ENCODE results near the gene CD3E. TPM values are rescaled to one million over a fixed set of nuclear protein-coding genes. Genes with fewer than 3 reads are reported as not detected.

CD3E gene
- polyA plus RNA-seq, 10 donors: 0.20 to 26.8 (median 0.59) TPM

DNA sequence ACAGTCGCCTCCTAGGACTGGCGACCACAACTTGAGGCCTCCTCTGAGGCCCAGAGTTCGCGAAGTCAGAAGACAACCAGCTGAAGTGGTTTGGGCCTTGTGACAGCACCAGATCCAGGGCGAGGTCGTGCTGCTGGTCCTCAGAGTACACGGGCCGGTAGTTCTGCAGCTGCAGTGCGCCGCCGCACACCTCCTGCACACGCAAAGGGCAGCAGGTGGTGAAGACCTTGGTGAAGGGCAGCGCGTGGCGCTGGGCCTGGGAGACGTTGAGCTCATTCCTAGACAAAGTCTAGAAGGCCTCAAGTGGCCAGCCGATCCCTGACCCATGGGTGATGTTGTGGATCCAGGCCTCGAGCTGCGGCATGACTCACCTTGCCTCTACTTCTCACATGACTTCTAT lies 18.2 kb downstream of the CD3E start:
- DNase-seq: no peak

DNA sequence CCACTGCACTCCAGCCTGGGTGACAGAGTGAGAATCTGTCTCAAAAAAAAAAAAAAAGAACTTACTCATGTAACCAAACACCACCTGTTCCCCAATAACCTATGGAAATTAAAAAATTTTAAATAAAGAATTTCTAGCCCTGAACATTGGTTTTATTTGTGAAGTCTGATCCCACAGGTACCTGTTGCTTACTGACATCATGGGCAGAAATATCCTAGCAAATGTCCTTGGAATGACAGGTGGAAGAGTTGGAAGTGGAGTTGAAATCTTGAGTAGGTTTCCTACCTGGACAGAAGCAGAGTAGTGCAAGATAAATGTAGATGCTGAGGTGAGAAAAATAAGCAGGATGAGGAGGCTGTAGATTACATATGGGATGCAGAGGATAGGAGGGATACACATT lies 20.8 kb downstream of the CD3E start:
- DNase-seq: no peak

DNA sequence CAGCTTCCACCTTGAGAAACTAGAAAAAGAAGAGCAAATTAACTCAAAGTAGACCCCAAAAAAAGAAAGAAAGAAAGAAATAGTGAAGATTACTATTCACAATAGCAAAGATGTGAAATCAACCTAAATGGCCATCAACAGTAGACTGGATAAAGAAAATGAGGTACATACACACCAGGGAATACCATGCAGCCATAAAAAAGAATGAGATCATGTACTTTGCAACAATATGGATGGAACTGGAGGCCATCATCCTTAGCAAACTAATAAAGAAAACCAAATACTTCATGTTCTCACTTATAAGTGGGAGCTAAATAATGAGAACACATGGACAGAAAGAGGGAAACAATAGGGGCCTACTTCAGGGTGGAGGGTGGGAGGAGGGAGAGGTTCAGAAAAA lies 24.2 kb downstream of the CD3E start:
- no peak for DNase-seq

DNA sequence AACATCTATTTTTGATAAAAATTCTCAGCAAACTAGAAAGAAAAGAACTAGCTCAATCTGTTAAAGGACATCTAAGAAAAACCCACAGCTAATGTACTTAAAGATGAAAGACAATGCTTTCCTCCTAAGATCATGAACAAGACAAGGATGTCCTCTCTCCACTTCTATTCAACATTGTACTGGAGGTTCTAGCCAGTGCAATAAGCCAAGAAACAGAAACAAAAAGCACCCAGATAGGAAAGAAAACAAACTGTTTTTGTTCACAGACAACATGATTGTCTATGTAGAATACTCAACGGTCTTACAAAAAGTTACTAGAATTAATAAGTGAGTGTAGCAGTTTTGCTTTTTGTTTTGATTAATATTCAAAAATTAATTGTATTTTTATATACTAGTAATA lies 30.2 kb downstream of the CD3E start:
- no peak for DNase-seq

DNA sequence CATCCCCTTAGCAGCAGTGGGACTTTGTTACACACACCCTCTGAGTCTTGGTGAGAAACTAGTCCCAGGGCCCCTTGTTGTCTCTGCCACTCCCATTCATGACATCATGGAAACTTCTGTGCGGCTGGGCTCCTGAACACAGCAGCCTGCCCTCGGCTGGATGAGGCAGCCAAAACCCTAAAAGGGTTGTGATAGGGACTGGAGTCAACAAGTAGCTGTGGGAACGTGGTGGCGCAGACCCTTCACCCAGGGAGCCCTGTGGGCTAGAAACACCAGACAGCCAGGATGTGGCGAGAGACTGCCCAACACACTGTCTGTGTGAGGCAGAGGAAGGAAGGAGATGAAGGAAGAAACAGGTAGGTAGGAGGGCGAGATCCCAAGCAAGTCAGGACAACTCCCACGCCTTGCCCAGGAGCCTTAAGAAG lies 34.1 kb downstream of the CD3E start:
- peak in 1 of 3 donors; percentile 19 for DNase-seq

DNA sequence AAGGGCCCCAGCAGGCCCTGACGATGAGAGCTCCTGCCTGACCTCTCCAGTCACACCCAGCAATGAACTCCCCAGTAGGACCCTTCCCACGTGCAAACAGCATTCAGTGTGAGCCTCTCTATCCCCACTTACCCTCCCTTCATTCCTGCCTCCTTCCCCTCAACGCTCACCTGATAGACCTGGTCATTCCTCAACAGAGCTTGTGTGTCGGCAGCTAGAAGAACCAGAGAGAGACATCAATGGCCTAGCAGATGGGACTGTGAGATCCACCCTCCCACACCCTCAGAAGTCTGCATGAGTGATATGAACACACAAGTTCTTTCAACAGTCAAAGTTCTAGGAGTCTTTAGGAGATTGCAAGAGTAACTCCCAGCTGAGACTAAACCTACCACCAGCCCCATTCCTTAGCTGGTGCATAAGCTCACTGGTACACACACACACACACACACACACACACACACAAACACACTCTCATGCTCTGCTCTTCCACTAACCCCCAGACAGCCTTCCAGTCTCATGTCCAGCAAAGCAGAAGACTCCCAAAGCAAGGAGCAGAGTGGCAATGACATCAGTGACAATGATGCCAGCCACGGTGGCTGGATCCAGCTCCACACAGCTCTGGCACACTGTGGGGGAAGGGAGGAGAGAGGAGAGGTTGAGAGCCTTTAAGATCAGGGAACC lies 34.9 kb downstream of the CD3E start:
- DNase-seq: no peak

DNA sequence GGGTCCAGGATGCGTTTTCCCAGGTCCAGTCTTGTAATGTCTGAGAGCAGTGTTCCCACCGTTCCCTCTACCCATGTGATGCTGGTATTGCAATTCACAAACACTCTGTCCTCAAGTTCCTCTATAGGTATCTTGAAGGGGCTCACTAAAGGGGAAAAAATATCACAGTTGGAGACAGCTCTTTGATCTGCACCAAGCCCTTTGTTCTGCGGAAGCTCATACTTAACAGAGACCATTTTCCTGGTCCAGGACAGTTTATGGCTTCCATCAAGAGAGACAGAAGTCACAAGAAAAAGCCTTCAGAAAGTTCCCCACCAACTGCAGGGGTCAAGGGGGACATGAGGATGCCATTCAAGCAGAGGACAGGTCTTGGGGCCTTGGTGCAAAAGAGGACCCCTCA lies 35.9 kb downstream of the CD3E start:
- no peak for DNase-seq

DNA sequence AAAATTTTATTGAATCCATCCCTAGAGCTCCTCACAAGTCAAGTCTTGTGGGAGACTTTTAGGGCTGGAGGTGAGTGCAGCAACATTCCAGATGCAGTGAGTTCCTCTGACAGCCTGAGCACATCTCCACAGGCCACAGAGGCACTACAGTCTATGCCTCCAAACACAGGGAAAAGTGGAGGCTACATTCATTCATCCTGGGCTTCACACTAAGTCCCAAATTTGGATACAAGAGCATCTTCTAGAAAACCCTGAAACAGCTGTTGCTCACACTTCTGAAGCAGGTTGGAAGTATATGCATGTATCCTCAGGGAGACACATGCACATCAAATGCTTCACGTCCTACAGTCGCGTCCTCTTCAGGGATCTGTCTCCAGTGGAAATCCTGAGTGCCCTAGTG lies 36.7 kb downstream of the CD3E start:
- no peak for DNase-seq

DNA sequence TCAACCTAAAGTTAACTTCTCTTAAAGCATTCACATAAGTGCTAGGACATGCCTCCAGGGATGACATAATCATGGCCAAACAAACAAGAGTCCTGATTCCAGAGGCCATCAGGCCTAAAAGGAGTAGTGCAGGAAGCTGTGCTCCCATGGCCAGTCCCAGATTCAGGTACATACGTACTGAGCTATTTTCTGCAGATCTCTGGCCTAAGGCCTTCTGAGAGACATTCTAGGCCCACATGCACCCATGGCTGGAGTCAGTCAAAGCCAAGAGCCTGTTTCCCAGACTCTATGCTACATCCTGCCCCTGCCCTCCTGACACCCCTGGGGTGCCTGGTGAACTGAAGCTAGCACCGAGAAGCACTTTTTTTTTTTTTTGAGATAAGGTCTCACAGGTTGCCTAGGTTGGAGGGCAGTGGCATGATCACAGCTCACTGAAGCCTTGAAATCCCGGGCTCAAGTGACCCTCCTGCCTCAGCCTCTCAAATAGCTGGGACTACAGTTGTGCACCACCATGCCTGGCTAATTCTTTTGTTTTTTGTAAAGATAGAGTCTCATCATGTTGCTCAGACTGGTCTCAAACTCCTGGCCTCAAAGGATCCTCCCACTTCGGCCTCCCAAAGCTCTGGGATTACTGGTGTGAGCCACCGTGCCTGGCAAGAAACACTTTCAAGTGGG lies 37.4 kb downstream of the CD3E start:
- no peak for DNase-seq

DNA sequence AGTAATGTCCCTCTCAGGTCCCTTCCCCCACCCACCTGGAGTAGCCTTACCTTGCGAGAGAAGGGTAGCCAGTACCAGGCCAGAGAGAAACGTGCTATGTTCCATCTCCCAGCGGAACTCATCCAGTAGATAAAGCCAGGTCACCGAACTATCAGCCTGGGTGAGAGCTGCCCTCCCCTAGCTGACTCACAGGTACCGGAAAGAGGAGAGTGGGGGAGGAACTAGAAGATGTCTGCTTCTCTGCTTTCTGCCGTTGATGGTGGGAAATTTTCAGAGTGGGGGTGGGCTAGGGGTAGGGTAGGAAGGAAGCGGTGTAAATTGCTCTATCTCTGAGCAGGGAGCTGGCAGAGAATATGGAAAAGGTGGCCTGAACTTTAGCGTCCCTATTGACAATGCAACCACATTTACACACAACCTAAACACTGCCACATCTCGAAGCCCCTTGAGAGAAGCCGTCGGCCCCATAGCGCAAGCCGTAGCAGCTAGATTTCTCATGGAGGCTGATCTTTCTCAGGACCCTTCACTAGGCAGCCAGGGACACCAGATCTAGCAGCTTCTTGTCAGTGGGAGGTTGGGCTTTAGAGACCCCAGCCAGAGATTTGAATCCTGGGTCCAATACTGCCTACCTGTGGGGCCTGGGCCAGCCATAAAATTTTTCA lies 38.1 kb downstream of the CD3E start, which contains the start of gene CD3D:
Gene CD3D (minus strand): TSS at position 203 of the 659 bp plus-strand sequence. CDS start 98 bp downstream, at position 105.
- no peak for DNase-seq

DNA sequence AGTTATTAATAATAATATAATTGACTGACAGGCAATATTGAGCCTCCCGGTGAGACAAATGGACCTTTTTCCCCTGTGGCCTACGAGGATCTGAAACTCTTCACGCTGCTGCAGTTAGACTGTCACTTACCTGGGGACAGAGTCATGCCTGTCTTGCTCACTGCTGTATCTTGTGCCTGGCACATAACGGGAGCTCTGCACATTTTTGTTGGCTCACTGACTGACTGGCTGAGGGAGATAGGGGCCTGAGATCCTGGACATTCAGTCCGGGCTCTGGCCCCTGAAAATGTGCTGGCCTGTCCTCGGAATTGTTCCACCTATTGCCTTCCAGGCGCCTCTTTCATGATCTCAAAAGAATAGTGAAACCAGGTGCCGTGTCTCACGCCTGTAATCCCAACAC lies 38.7 kb downstream of the CD3E start:
- DNase-seq: no peak

DNA sequence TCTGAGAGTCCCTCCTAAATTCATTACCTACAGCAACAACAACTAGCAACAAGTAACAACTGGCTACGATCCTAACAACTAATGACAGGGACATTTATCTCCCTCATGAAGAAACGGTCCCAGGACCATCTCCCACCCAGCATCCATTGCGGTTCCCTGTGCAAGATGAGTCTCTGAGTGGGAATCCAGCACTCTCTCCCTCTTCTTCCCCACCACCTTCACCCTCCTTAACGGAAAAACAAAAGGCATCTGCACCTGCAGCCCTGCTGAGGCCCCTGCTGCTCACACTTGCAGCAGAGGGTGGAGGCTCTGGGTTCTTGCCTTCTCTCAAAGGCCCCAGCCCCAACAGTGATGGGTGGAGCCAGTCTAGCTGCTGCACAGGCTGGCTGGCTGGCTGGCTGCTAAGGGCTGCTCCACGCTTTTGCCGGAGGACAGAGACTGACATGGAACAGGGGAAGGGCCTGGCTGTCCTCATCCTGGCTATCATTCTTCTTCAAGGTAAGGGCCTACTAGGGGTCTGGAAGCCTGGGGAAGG lies 39.5 kb downstream of the CD3E start, which contains the start of gene CD3G:
Gene CD3G (plus strand): TSS at position 364 of the 535 bp plus-strand sequence. CDS start 80 bp downstream, at position 444.
- no peak for DNase-seq

DNA sequence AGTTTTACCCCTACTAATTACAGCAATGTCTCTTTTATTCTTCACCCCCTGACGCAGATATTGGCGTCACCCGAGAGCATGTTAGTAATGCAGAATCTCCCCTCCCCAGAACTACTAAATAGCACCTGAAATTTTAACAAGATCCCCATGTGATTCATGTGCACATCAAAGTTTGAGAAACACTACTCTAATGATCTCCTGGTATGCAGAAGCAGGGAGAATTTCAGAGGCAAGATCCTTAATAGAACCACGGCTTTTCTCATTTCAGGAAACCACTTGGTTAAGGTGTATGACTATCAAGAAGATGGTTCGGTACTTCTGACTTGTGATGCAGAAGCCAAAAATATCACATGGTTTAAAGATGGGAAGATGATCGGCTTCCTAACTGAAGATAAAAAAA lies 44.9 kb downstream of the CD3E start:
- DNase-seq: no peak

DNA sequence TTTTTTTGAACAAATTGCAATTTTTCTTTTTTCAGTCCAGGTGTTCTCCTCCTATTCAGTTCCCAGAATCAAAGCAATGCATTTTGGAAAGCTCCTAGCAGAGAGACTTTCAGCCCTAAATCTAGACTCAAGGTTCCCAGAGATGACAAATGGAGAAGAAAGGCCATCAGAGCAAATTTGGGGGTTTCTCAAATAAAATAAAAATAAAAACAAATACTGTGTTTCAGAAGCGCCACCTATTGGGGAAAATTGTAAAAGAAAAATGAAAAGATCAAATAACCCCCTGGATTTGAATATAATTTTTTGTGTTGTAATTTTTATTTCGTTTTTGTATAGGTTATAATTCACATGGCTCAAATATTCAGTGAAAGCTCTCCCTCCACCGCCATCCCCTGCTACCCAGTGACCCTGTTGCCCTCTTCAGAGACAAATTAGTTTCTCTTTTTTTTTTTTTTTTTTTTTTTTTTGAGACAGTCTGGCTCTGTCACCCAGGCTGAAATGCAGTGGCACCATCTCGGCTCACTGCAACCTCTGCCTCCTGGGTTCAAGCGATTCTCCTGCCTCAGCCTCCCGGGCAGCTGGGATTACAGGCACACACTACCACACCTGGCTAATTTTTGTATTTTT lies 48.7 kb downstream of the CD3E start:
- DNase-seq: peak; percentile 7 to 42 (median 22)

DNA sequence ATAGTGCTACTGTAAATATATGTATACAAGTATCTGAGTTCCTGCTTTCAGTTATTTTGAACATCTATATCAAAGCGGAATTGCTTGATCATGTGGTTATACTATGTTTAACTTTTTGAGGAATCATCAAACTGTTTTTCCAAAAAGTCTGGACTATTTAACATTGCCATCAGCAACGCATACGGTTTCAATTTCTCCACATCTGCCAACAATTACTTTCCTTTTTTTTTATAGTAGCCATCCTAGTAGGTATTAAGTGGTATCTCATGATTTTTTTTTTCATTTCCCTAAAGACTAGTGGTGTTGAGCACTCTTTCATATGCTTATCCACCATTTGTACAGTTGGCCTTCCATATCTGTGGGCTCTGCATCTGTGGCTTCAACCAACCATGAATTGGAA lies 53.5 kb downstream of the CD3E start:
- no peak for DNase-seq

DNA sequence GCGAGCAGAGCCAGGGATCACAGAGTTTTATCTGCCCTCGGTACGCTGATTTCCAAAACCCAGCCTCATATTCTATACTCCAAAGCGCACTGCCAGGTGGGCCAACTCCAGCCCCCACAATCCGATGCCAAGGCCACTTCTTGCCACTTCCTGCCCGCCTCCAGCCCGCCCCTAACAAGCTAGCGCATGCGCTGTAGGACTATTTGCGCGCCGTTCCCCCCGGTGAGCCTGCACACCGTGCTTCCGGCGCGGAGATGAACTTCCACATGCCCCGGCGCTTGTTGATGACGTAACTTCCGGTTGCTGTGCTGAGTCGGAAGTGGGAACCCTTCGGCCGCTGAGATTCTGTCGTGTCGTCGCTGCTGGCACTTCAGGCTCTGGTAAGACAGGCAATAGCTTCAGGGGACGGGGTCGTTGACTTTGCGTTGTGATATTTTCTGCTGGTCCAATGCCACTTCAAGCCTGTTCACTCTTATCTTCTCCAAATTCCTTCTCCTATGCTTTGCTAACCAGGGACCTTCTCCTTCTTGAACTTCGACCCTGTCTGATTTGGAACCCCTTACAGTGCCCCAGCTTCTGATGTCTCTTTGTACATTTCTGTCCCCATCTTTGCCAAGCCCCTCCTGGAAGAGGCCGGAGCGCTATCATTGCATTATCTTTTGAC lies 54.9 kb downstream of the CD3E start, which contains the start of gene UBE4A:
Gene UBE4A (plus strand): TSS at position 306 of the 664 bp plus-strand sequence. CDS start 5,481 bp downstream, outside the sequence.
- peak; percentile 93 to 97 (median 96) for DNase-seq

DNA sequence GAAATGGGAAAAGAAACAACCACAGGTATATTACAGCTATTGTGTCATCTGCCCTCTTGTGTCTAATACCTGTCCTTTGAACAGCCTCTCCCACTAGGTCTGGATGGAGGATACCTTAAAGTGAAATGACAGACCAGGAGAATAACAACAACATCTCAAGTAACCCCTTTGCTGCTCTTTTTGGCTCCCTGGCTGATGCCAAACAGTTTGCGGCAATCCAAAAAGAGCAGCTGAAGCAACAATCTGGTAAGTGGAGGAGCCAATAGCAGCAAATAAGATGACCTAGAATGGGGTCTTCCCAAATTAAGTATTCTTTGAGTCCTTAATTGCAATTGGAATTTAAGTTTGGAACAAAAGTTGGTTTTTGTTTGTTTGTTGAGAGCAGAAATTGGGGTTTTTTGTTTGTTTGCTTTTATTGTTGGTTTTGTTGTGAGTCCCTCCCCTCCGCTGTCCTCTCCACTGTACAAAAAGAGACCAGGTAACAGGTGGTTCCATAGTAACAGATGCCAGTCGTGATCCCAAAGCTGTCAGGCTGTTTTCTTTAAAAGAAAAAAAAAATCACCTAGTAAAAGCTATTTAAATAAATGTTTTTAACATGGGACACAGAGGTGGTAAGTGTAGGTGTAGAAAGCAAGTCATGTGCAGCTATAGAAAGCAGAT lies 60.6 kb downstream of the CD3E start:
- no peak for DNase-seq
